ENCODE data around the gene CAMKV.
"Not testable (repeated sequence)": the region's sequence is repeated elsewhere in the genome, so short reads cannot be mapped to it uniquely, and the experiment has no call there.

- TF ChIP-seq CTCF (optimal IDR thresholded peaks at IDR 0.05 in 1 of 3, IDR thresholded peaks at IDR 0.05 in 1 of 3, conservative IDR thresholded peaks at IDR 0.05 in 1 of 3; ENCODE audit: extremely low read depth in 1 of 3, insufficient read depth in 2 of 3, low read length in 3 of 3); EZH2 (IDR thresholded peaks at IDR 0.05; ENCODE audit: low read length): not testable (repeated sequence)
These were observed 34.7 kb upstream of the CAMKV start for GRCh38 chr3:49904448-49904847.

Data from keratinocyte (primary cell).